OCI-LY3 (cell line): Measurements from ENCODE around the gene SLC41A3.
A peak's percentile ranks its signal among the peaks of the same experiment; 100 is the strongest.

Experiments used
- H2AFZ ChIP-seq: fragments of 200-600, 300-600 bp; shearing (Covaris generic); 2 replicates; pipeline ENCODE4 v1.6.0; 2014; ENCODE audit warnings: antibody characterized with exemption, low read depth, low read length
- H3K27ac ChIP-seq: fragments of 200-600, 300-600 bp; sonication (generic); 2 replicates; pipeline ENCODE4 v1.5.1; 2014; ENCODE audit warnings: mild to moderate bottlenecking, low read length, moderate library complexity, mixed read lengths
- H3K27me3 ChIP-seq: fragments of 200-600, 300-600 bp; sonication (generic); 2 replicates; pipeline ENCODE4 v1.6.1; 2014; ENCODE audit warnings: low read depth, low read length, mixed read lengths
- H3K36me3 ChIP-seq: fragments of 200-600, 300-600 bp; sonication (generic); replicated peaks from 2 replicates; pipeline ENCODE3; 2014; ENCODE audit warnings: low read depth, low read length, mixed read lengths
- H3K4me1 ChIP-seq: fragments of 300-600, 200-600 bp; sonication (generic); 2 replicates; pipeline ENCODE4 v1.6.1; 2014; ENCODE audit warnings: low read length, mixed read lengths
- H3K4me2 ChIP-seq: fragments of 200-600, 300-600 bp; sonication (generic); 2 replicates; pipeline ENCODE4 v1.6.1; 2014; ENCODE audit warnings: low read length, mixed read lengths
- H3K4me3 ChIP-seq: fragments of 300-600, 200-600 bp; sonication (generic); 2 replicates; pipeline ENCODE4 v1.5.1; 2014; ENCODE audit warnings: antibody characterized with exemption, mild to moderate bottlenecking, low read length, moderate library complexity
- H3K79me2 ChIP-seq: fragments of 300-600, 200-600 bp; shearing (Covaris generic); 2 replicates; pipeline ENCODE4 v1.6.1; 2014; ENCODE audit warnings: mild to moderate bottlenecking, low read length, mixed read lengths
- H3K9ac ChIP-seq: fragments of 300-600, 200-600 bp; shearing (Covaris generic); 2 replicates; pipeline ENCODE4 v1.6.0; 2014; ENCODE audit warnings: mild to moderate bottlenecking, low read length, moderate library complexity
- H3K9me3 ChIP-seq: fragments of 200-600, 300-600 bp; shearing (Covaris generic); 2 replicates; pipeline ENCODE4 v1.6.1; 2014; ENCODE audit warnings: low read length, mixed read lengths; ENCODE audit not compliant: insufficient read depth
- H4K20me1 ChIP-seq: fragments of 200-600, 300-600 bp; sonication (generic); 2 replicates; pipeline ENCODE4 v1.6.1; 2016; ENCODE audit warnings: low read length, mixed read lengths; ENCODE audit not compliant: insufficient read depth
- EZH2phosphoT487 ChIP-seq: fragments of 200-600 bp; shearing (Covaris generic); IDR thresholded peaks from 2 replicates; pipeline ENCODE4 v1.6.1; 2018; ENCODE audit warnings: antibody characterized with exemption, mixed run types, low read depth
- TF ChIP-seq, protein P1 (sequence below): fragments of 200-600, 300-600 bp; sonication (generic); IDR thresholded peaks from 2 replicates; pipeline ENCODE4 v1.5.1; 2014; ENCODE audit warnings: antibody characterized with exemption, low read length, low read depth

The SLC41A3 gene

DNA sequence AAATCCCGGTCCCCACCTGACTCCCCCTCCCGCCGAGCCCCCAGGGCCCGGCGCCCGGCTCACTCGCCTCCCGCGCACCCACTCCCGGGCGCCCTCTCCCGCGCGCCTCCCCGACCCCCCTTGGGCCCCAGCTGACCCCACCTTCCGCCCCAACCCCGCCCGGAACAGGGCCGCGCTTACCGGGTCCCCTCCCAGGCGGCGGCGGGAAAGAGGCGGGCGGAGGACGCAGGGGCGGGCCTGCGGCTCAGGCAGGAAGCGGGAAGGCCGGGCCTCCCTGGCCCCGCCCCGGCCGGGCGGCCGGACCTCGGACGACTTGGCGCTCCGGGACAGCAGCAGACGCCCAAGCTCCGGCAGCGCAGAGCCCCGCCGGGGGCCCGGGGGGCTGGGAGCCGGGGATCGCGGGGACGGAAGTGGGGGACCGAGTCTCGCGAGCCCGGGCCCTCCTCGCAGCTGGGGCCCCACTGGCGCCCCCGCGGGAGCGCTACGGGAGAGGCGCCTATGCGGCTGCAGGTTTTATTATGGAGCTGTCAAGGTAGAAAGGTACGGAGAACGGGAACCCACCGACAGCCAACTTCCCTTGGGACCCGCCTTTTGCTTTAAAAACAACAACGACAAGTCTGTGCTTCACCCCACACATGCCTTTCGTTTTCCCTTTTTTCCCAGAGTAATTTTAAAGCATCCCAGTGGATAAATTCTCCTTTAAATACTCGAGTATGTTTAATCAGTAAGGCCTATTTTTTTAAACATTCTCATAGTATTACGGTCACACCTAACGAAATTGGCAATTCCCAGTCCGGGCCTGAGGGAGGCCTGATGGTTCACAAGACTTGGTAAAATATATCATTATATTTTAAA is at the start of gene SLC41A3:
TSS of gene SLC41A3 (minus strand) at position 212 of the 855 bp plus-strand sequence. CDS start 15,905 bp downstream, outside the sequence.
- H2AFZ ChIP-seq, result peak within 1 kb of the TSS; percentile 69

DNA sequence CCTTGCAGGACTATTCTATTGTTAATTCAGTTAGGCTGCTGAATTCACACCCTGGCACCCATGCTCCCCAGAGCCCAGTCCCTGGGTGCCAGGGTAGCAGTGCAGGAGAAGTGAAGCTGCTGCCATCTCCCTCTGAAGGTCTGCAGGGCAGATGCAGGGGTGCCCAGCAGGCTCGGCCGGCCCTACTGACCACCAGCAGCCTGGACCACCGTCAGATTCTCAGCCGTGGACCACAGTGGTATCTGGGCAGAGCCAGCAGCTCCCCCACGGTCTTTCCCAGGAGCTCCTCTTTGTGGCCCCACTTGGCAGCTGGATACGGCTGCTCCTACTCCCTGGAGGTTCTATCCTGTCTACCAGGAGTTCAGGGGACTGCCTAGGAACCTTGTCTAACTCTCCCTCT is 49.7 kb upstream of the SLC41A3 start:
- no peaks in the 10 kb centered on the region for H3K36me3 ChIP-seq
- H3K4me3 ChIP-seq, result no peak overlapping the region
- H3K27ac ChIP-seq, result no peak overlapping the region
- H3K4me1 ChIP-seq, result no peaks in the 10 kb centered on the region
- H3K79me2 ChIP-seq, result no peaks in the 10 kb centered on the region
- no peak overlapping the region for H2AFZ ChIP-seq
- no peak overlapping the region for H3K4me2 ChIP-seq
- TF ChIP-seq, protein P1, sequence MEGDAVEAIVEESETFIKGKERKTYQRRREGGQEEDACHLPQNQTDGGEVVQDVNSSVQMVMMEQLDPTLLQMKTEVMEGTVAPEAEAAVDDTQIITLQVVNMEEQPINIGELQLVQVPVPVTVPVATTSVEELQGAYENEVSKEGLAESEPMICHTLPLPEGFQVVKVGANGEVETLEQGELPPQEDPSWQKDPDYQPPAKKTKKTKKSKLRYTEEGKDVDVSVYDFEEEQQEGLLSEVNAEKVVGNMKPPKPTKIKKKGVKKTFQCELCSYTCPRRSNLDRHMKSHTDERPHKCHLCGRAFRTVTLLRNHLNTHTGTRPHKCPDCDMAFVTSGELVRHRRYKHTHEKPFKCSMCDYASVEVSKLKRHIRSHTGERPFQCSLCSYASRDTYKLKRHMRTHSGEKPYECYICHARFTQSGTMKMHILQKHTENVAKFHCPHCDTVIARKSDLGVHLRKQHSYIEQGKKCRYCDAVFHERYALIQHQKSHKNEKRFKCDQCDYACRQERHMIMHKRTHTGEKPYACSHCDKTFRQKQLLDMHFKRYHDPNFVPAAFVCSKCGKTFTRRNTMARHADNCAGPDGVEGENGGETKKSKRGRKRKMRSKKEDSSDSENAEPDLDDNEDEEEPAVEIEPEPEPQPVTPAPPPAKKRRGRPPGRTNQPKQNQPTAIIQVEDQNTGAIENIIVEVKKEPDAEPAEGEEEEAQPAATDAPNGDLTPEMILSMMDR, result no peak
- no peak for TF ChIP-seq EZH2phosphoT487
- no peak overlapping the region for H3K9ac ChIP-seq
- no peaks in the 10 kb centered on the region for H4K20me1 ChIP-seq
- peaks cover 4% of the 10 kb centered on the region for H3K27me3 ChIP-seq
- no peaks in the 10 kb centered on the region for H3K9me3 ChIP-seq

More for the DNA sequence above, at the start of gene SLC41A3:
- Histone ChIP-seq H3K4me3 (peak within 1 kb of the TSS; percentile 89), H3K9ac (peak within 1 kb of the TSS; percentile 76), H3K4me1 (no peaks in the 10 kb centered on the region), H3K4me2 (peak within 1 kb of the TSS; percentile 87), H3K36me3 (no peaks in the 10 kb centered on the region), H3K27ac (peak within 1 kb of the TSS; percentile 32), H3K9me3 (0 out of 2 replicates have a peak, but pooled peaks cover 3% of the 10 kb centered on the region), H3K27me3 (no peaks in the 10 kb centered on the region), H4K20me1 (no peaks in the 10 kb centered on the region), H3K79me2 (no peaks in the 10 kb centered on the region)
- no peak for TF ChIP-seq EZH2phosphoT487
- TF ChIP-seq, protein P1, result peak; percentile 46

DNA sequence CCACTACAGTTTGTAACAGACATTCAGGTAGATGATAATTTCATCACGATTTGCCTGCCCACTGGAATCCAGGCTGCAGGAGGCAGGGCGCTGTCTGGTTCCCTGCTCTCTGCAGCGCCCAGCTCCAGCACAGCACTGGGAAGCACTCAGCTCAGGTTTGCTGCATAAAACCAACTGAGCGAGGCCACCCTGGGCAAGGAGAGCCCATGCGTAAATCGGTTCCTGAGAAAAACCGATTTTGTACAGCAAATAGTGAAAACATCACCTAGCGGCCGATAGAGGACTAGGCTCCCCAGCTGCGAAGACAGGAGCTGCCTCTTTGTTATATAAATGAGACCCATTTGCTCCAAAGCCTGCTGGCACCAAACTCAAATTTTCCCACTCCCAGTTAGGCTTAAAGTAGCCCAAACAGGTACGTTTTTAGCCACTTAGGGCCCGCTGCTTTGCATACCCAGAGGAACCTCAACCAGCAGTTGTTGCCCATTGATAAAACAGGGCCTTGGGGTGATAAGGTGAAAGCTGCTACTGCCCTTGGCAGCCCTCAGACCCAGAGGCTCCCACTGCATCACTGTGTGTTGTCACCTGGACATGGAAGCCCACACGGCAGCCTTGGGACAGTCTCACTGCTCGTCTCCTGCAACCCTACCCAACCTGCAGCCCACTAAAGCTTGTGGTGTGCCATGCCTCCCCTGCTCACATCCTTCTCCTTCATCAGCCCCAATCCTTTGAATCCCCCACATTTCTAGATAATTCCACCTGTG is 49.0 kb upstream of the SLC41A3 start:
- TF ChIP-seq, protein P1, result peak; percentile 38
- TF ChIP-seq EZH2phosphoT487, result no peak
- no peaks in the 10 kb centered on the region for H3K79me2 ChIP-seq
- 0 out of 2 replicates have a peak, but pooled peaks cover 2% of the 10 kb centered on the region for H3K27me3 ChIP-seq
- no peaks in the 10 kb centered on the region for H3K4me1 ChIP-seq
- no peaks in the 10 kb centered on the region for H3K36me3 ChIP-seq
- H3K4me2 ChIP-seq, result no peak overlapping the region
- H3K9ac ChIP-seq, result no peak overlapping the region
- no peaks in the 10 kb centered on the region for H4K20me1 ChIP-seq
- no peak overlapping the region for H3K27ac ChIP-seq
- no peak overlapping the region for H3K4me3 ChIP-seq
- H2AFZ ChIP-seq, result no peak overlapping the region
- H3K9me3 ChIP-seq, result no peaks in the 10 kb centered on the region
